HG02840 (cell line): ENCODE measurements around the gene RBM33.
"Not testable (repeated sequence)": the region's sequence is repeated elsewhere in the genome, so short reads cannot be mapped to it uniquely, and the experiment has no call there.

Experiments
- ATAC-seq: cut with Tn5 transposase; IDR thresholded peaks from one replicate; pipeline ENCODE4 v1.9.1; 2021; ENCODE audit warnings: mild to moderate bottlenecking, moderate library complexity, moderate number of reproducible peaks; ENCODE audit not compliant: unreplicated experiment, low FRiP score

Gene RBM33

GRCh38 chr7:155815332-155816191, 171.1 kb downstream of the RBM33 start:
- ATAC-seq: no peak

- ATAC-seq: no peak
Measured at GRCh38 chr7:155816192-155816508, 171.7 kb downstream of the RBM33 start.

- no peak for ATAC-seq
Measured at GRCh38 chr7:155816996-155817395, 172.5 kb downstream of the RBM33 start.

GRCh38 chr7:155817515-155817914, 173.1 kb downstream of the RBM33 start:
- ATAC-seq: not testable (repeated sequence)

- ATAC-seq: no peak
Measured at GRCh38 chr7:155818154-155818819, 173.8 kb downstream of the RBM33 start.

- ATAC-seq: no peak
Measured at GRCh38 chr7:155818820-155819168, 174.3 kb downstream of the RBM33 start.

GRCh38 chr7:155819186-155819585, 174.7 kb downstream of the RBM33 start:
- ATAC-seq: no peak

GRCh38 chr7:155820246-155820645, 175.8 kb downstream of the RBM33 start:
- no peak for ATAC-seq

GRCh38 chr7:155820788-155821187, 176.3 kb downstream of the RBM33 start:
- no peak for ATAC-seq

GRCh38 chr7:155821851-155822250, 177.4 kb downstream of the RBM33 start:
- ATAC-seq: no peak

- ATAC-seq: no peak
Measured at GRCh38 chr7:155824227-155824886, 179.9 kb downstream of the RBM33 start.

GRCh38 chr7:155825336-155825735, 180.9 kb downstream of the RBM33 start:
- no peak for ATAC-seq

GRCh38 chr7:155829796-155830470, 185.5 kb downstream of the RBM33 start:
- no peak for ATAC-seq
